UCSD-AML1 (cell line): Measurements from ENCODE around the gene NDUFB10.
A peak's percentile ranks its signal among the peaks of the same experiment; 100 is the strongest.
"Not testable (repeated sequence)": the region's sequence is repeated elsewhere in the genome, so short reads cannot be mapped to it uniquely, and the experiment has no call there.

Source experiments
- DNase-seq: peaks from one replicate; lab custom pipeline; 2025; ENCODE audit not compliant: unreplicated experiment; lab: John Stamatoyannopoulos, UW

The NDUFB10 gene

GRCh38 chr16:1959269-1960039, at the start of gene NDUFB10:
Gene NDUFB10 (plus strand): TSS chr16:1959538. CDS start chr16:1959625, 87 bp downstream.
- peak; percentile 94 for DNase-seq

DNA sequence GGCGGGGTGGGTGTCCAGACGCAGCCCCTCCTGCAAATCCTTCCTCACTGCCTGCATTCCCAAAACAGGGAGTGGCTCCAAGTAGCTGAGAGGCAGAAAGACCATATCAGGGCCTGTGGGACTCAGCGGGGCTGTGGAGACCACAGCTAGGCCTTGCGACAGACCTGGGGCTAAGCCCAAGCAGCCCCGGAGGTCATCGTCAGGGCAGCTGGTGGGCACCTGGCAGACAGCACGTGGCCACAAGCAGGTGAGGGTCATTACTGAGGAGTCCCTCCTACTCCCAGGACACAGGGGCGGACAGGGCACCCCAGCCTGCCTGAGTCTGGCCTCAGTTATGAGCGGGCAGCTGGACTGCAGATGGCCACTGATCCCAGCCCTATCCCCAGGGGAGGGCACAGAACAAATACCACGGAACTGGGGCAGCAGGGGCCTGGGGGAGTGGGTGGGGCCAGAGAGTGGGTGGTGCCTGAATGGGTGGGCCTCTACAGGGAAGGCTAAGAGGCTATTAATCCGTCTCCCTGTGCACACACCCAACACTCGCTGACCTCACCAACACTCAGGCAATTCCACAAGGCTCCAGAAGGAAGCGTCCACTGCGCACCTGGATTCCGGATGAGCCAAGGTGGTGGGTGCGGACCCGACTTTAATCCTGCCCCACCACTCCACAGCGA, 49.6 kb upstream of the NDUFB10 start:
- no peak for DNase-seq

- no peak for DNase-seq
Observed at GRCh38 chr16:1911467-1912214, 47.7 kb upstream of the NDUFB10 start.

DNA sequence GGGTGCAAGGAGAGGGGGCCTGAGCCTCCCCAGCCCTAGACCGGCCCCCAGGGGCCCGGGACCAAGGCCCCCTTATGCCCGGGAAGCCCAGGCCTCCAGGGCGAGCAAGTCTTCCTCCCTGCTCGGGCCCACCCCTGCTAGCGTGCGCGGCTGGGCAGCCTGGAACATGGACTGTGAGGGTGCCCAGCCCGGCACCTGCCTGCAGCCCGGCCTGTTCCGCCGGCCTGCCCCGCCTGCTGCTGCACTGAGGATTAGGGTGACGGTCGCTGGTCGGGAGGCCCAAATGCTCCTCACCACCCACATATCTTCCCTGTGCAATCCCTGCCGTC, 47.2 kb upstream of the NDUFB10 start:
- DNase-seq, result no peak

- no peak for DNase-seq
Observed at GRCh38 chr16:1913327-1914083, 45.8 kb upstream of the NDUFB10 start.

- DNase-seq, result no peak
Observed at GRCh38 chr16:1914084-1914608, 45.2 kb upstream of the NDUFB10 start.

GRCh38 chr16:1914988-1915387, 44.4 kb upstream of the NDUFB10 start:
- DNase-seq, result no peak

GRCh38 chr16:1915732-1916639, 43.4 kb upstream of the NDUFB10 start:
- DNase-seq, result no peak

- no peak for DNase-seq
Observed at GRCh38 chr16:1916640-1916990, 42.7 kb upstream of the NDUFB10 start.

DNA sequence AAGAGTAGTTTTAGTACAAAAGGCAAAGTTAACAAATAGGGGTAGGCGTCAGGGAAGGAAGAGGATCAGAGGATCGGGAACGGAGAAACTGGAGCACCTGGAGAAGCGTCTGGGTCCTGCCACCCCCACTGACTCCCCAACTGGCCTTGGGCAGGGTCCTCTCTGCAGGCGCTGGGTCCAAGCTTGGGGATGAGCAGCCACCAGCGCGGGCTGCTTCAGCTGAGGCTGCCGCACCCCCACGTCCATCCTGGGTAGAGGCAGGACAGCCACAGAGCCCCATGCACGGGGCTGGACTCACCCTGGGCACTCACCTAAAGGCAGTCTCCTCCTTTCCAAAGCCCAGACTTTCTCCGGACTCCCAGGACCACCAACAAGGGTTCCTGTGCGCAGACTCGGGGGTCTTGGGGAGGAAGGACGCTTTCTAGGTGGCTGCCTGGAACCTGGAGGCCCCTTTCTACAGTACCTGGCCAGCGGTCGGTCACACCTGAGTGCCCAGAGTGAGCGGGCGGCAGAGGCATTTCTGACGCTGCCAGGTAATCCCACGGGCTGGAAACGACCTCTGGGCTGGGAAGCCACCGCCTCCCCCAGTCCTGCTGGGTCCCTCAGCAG, 42.2 kb upstream of the NDUFB10 start:
- DNase-seq, result no peak

- DNase-seq, result no peak
Observed at GRCh38 chr16:1917665-1918350, 41.5 kb upstream of the NDUFB10 start.

GRCh38 chr16:1918351-1919326, 40.7 kb upstream of the NDUFB10 start, which contains the start of gene HS3ST6:
Gene HS3ST6 (minus strand): TSS chr16:1918415. CDS start chr16:1918323, 92 bp downstream.
- DNase-seq, result no peak

- no peak for DNase-seq
Observed at GRCh38 chr16:1919327-1919998, 39.9 kb upstream of the NDUFB10 start.

DNA sequence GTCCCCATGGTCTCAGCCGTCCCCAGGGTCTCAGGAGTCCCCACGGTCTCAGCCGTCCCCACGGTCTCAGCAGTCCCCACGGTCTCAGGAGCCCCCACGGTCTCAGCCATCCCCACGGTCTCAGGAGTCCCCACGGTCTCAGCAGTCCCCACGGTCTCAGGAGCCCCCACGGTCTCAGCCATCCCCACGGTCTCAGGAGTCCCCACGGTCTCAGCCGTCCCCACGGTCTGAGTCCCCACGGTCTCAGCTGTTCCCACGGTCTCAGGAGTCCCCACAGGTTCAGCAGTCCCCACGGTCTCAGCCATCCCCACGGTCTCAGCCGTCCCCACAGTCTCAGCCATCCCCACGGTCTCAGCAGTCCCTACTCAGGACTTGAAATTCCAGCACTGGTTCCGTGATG, 39.2 kb upstream of the NDUFB10 start:
- DNase-seq, result not testable (repeated sequence)

GRCh38 chr16:1920727-1921171, 38.6 kb upstream of the NDUFB10 start:
- peak; percentile 28 for DNase-seq

DNA sequence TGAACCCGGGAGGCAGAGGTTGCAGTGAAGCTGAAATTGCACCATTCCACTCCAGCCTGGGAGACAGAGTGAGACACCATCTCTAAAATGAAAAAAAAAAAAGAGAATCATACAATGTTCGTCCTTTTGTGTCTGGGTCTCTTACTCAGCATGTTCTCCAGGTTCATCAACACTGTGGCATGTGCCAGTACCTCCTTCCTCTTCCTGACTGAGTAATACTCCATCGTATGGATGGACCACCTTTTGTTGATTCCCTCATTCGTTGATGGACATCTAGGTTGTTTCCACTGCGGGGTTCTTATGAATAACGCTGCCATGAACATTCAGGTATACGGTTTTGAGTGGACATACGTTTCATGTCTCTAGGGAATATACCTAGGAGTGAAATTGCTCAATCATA, 37.0 kb upstream of the NDUFB10 start:
- no peak for DNase-seq
